HG02678 (cell line): ENCODE data around the gene MEGF10.

Source experiments
- ATAC-seq: cut with Tn5 transposase; IDR thresholded peaks from one replicate; pipeline ENCODE4 v1.9.1; 2021; ENCODE audit warnings: mild to moderate bottlenecking, moderate library complexity; ENCODE audit not compliant: unreplicated experiment

Gene MEGF10

GRCh38 chr5:127367029-127367428 is 76.4 kb downstream of the MEGF10 start:
- no peak for ATAC-seq

GRCh38 chr5:127367946-127368465 is 77.4 kb downstream of the MEGF10 start:
- ATAC-seq, result no peak

GRCh38 chr5:127369796-127370195 is 79.2 kb downstream of the MEGF10 start:
- no peak for ATAC-seq

- ATAC-seq, result no peak
These were observed 80.0 kb downstream of the MEGF10 start for GRCh38 chr5:127370631-127371030.

GRCh38 chr5:127373858-127374491 is 83.4 kb downstream of the MEGF10 start:
- ATAC-seq, result no peak

- no peak for ATAC-seq
These were observed 84.5 kb downstream of the MEGF10 start for GRCh38 chr5:127375124-127375523.

- ATAC-seq, result no peak
These were observed 85.0 kb downstream of the MEGF10 start for GRCh38 chr5:127375544-127376091.

- ATAC-seq, result no peak
These were observed 87.1 kb downstream of the MEGF10 start for GRCh38 chr5:127377651-127378050.

GRCh38 chr5:127385936-127386335 is 95.3 kb downstream of the MEGF10 start:
- ATAC-seq, result no peak

- no peak for ATAC-seq
These were observed 96.0 kb downstream of the MEGF10 start for GRCh38 chr5:127386557-127386956.

GRCh38 chr5:127389601-127390000 is 99.0 kb downstream of the MEGF10 start:
- no peak for ATAC-seq

GRCh38 chr5:127392762-127393161 is 102.2 kb downstream of the MEGF10 start:
- no peak for ATAC-seq

GRCh38 chr5:127396490-127397155 is 106.0 kb downstream of the MEGF10 start:
- ATAC-seq, result no peak

GRCh38 chr5:127398508-127398907 is 107.9 kb downstream of the MEGF10 start:
- ATAC-seq, result no peak

- no peak for ATAC-seq
These were observed 108.5 kb downstream of the MEGF10 start for GRCh38 chr5:127399068-127399467.

- no peak for ATAC-seq
These were observed 109.9 kb downstream of the MEGF10 start for GRCh38 chr5:127400539-127400938.

GRCh38 chr5:127400946-127401670 is 110.5 kb downstream of the MEGF10 start:
- ATAC-seq, result no peak

- no peak for ATAC-seq
These were observed 111.8 kb downstream of the MEGF10 start for GRCh38 chr5:127402361-127402760.

- no peak for ATAC-seq
These were observed 113.6 kb downstream of the MEGF10 start for GRCh38 chr5:127404190-127404589.

GRCh38 chr5:127406326-127407121 is 115.9 kb downstream of the MEGF10 start:
- no peak for ATAC-seq
